SK-N-SH (cell line): ENCODE results near the gene F2RL1. TPM values are rescaled to one million over a fixed set of nuclear protein-coding genes. Genes with fewer than 3 reads are reported as not detected.

Source experiments
- CTCF ChIA-PET: fragments of 300-600, 350-600 bp; formaldehyde crosslinking; extraction: SDS; loops from one replicate; lab custom pipeline; 2021; lab: Yijun Ruan, JAX
- POLR2A ChIA-PET: fragments of 350-600 bp; sonication (Branson Sonifier 250); formaldehyde crosslinking; extraction: SDS; loops from one replicate; lab custom pipeline; 2020; ENCODE audit warnings: antibody characterized with exemption, inconsistent platforms; lab: Yijun Ruan, JAX
- DNase-seq: peaks from one replicate; pipeline ENCODE4 v3.0.0; 2012
- H2AFZ ChIP-seq: fragments of 200-600 bp; sonication (generic); 2 replicates; pipeline ENCODE4 v1.8.1; 2016; ENCODE audit warnings: antibody characterized with exemption, mild to moderate bottlenecking, low read depth
- H3F3A ChIP-seq: fragments of 200-600 bp; sonication (generic); replicated peaks from 2 replicates; pipeline ENCODE3; 2016; ENCODE audit warnings: antibody characterized with exemption, mild to moderate bottlenecking; ENCODE audit not compliant: insufficient read depth
- H3K27ac ChIP-seq, 2 experiments: fragments of 200-500 bp in 1 of 2; fragments of 200-600 bp in 1 of 2; sonication (Bioruptor generic) in 1 of 2; sonication (generic), shearing (Covaris generic) in 1 of 2; 2 replicates each; pipeline versions ENCODE4 v1.5.1 to v1.6.1; 2014 to 2016; ENCODE audit warnings: low read depth in 2 of 2, inconsistent platforms in 1 of 2, low read length in 1 of 2, mild to moderate bottlenecking in 1 of 2, mixed read lengths in 1 of 2
- H3K27me3 ChIP-seq: fragments of 200-600 bp; sonication (generic), shearing (Covaris generic); 2 replicates; pipeline ENCODE4 v1.6.1; 2016; ENCODE audit warnings: mixed run types; ENCODE audit not compliant: insufficient read depth
- H3K36me3 ChIP-seq, 2 experiments: fragments of 200-500 bp in 1 of 2; fragments of 200-600 bp in 1 of 2; sonication (Bioruptor generic) in 1 of 2; sonication (generic) in 1 of 2; replicated peaks in 1 of 2; 2 replicates each; pipeline versions ENCODE3 to v1.5.1; 2014 to 2016; ENCODE audit warnings: low read length in 1 of 2, mild to moderate bottlenecking in 1 of 2; ENCODE audit not compliant: insufficient read depth in 2 of 2, control insufficient read depth in 1 of 2
- H3K4me1 ChIP-seq, 2 experiments: fragments of 200-500 bp in 1 of 2; fragments of 200-600 bp in 1 of 2; sonication (Bioruptor generic) in 1 of 2; sonication (generic), shearing (Covaris generic) in 1 of 2; 2 replicates each; pipeline versions ENCODE4 v1.5.1 to v1.6.1; 2014 to 2016; ENCODE audit warnings: low read depth in 1 of 2, low read length in 1 of 2, mixed run types in 1 of 2; ENCODE audit not compliant: insufficient read depth in 2 of 2, control insufficient read depth in 1 of 2
- H3K4me2 ChIP-seq: fragments of 200-600 bp; sonication (generic), shearing (Covaris generic); 2 replicates; pipeline ENCODE4 v1.6.1; 2017; ENCODE audit warnings: mixed run types
- H3K4me3 ChIP-seq, 2 experiments: fragments of 200-500 bp in 1 of 2; fragments of 200-600 bp in 1 of 2; sonication (Bioruptor generic) in 1 of 2; sonication (generic), shearing (Covaris generic) in 1 of 2; 2 replicates each; pipeline versions ENCODE4 v1.5.1 to v1.8.1; 2014 to 2016; ENCODE audit warnings: low read depth in 2 of 2, inconsistent platforms in 1 of 2, low read length in 1 of 2, mild to moderate bottlenecking in 1 of 2, mixed read lengths in 1 of 2, moderate library complexity in 1 of 2
- H3K79me2 ChIP-seq: fragments of 200-600 bp; sonication (generic); 2 replicates; pipeline ENCODE4 v1.8.1; 2017; ENCODE audit warnings: mild to moderate bottlenecking; ENCODE audit not compliant: insufficient read depth
- H3K9ac ChIP-seq: fragments of 200-600 bp; sonication (generic); 2 replicates; pipeline ENCODE4 v1.6.1; 2017; ENCODE audit warnings: mixed run types
- H3K9me2 ChIP-seq: fragments of 200-600 bp; sonication (generic); 2 replicates; pipeline ENCODE4 v1.6.1; 2017; ENCODE audit warnings: mixed run types
- H3K9me3 ChIP-seq: fragments of 200-600 bp; sonication (generic); 2 replicates; pipeline ENCODE4 v1.6.1; 2017; ENCODE audit warnings: mixed run types, mild to moderate bottlenecking, moderate library complexity
- H4K20me1 ChIP-seq: fragments of 200-600 bp; sonication (generic); 2 replicates; pipeline ENCODE4 v1.6.1; 2017; ENCODE audit warnings: mild to moderate bottlenecking, mixed run types; ENCODE audit not compliant: insufficient read depth
- EP300 ChIP-seq, 2 experiments: IDR thresholded peaks; 2 replicates each; pipeline versions ENCODE4 v1.4.0 to v1.6.1; 2012; ENCODE audit warnings: borderline replicate concordance in 1 of 2, low read depth in 1 of 2, low read length in 1 of 2
- EZH2phosphoT487 ChIP-seq: fragments of 200-600 bp; sonication (generic); IDR thresholded peaks from 2 replicates; pipeline ENCODE4 v1.6.1; 2017; ENCODE audit warnings: low read depth, mixed run types, mild to moderate bottlenecking, antibody characterized with exemption, moderate library complexity, borderline replicate concordance
- FOXJ3 ChIP-seq: sonication (generic); formaldehyde crosslinking; IDR thresholded peaks from 2 replicates; pipeline ENCODE4 v1.5.1; 2020; ENCODE audit warnings: mild to moderate bottlenecking, missing genetic modification reagents
- GATA2 ChIP-seq: sonication (generic); formaldehyde crosslinking; IDR thresholded peaks from 2 replicates; pipeline ENCODE4 v1.5.0; 2020; ENCODE audit warnings: mild to moderate bottlenecking, missing genetic modification reagents
- PBX3 ChIP-seq: IDR thresholded peaks from 2 replicates; pipeline ENCODE4; 2012
- POLR2AphosphoS5 ChIP-seq: IDR thresholded peaks from 2 replicates; pipeline ENCODE4 v1.6.1; 2012; ENCODE audit warnings: low read depth, low read length
- RCOR1 ChIP-seq: fragments of 150-350 bp; IDR thresholded peaks from 2 replicates; pipeline ENCODE4 v1.6.1; 2017; ENCODE audit warnings: antibody characterized with exemption, low read length
- RXRA ChIP-seq: IDR thresholded peaks from 2 replicates; pipeline ENCODE4 v1.4.0; 2012; ENCODE audit warnings: low read depth, mild to moderate bottlenecking, borderline replicate concordance
- ZBTB33 ChIP-seq: IDR thresholded peaks from 2 replicates; pipeline ENCODE4 v1.4.0; 2012; ENCODE audit warnings: low read depth, borderline replicate concordance
- WGBS: methylation state at CpG from one replicate; pipeline ENCODE4 v1.1.6; 2017; ENCODE audit warnings: low lambda C conversion rate; 5-methylcytosine and 5-hydroxymethylcytosine counted together
- polyA plus RNA-seq, 3 experiments: library from polyadenylated mRNA; depleted of rRNA; stranded (reverse); fragments of >200 nt; gene quantifications; 2 replicates each; pipeline ENCODE4 v1.2.3, GENCODE V29; 2012
- TF ChIP-seq, protein P1 (sequence below): fragments of 150-350 bp; IDR thresholded peaks from 2 replicates; pipeline ENCODE4 v1.6.1; 2017; ENCODE audit warnings: antibody characterized with exemption, low read length, low read depth, borderline replicate concordance
- TF ChIP-seq, protein P2 (sequence below): IDR thresholded peaks from 2 replicates; pipeline ENCODE4 v1.4.0; 2012; ENCODE audit warnings: low read depth

F2RL1 gene
- polyA plus RNA-seq, 1 of the 3 experiments (the other 2 are of a cell fraction) = 31.3 TPM

DNA sequence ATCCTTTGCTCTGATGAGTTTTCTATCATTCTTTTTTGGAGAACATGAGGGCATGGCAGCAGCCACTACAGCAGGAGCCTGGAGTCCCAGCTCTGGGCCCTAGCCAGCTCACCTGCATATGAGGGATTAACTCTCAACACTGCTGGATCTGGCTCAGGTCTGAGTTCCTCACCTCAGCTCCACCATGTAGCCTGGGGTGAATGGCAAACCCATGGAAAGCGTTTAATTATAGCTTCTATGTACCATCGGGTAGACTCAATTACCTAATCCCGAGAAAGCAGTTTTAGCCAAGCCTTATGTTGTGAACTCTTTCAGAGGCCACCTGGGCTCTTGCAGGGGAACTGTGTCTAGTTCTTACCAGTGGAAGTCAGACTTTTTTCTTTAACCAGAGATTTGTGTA lies 27.1 kb downstream of the F2RL1 start:
- Histone ChIP-seq H3K9ac (no peak overlapping the region), H3K9me3 (no peaks in the 10 kb centered on the region), H3K36me3 (no peaks in the 10 kb centered on the region), H3K4me2 (no peak overlapping the region), H3K27me3 (no peaks in the 10 kb centered on the region), H3K4me1 (no peaks in the 10 kb centered on the region), H3K4me3 (no peak overlapping the region), H3K9me2 (no peaks in the 10 kb centered on the region), H3F3A (no peaks in the 10 kb centered on the region), H3K79me2 (no peaks in the 10 kb centered on the region), H2AFZ (no peak overlapping the region), H4K20me1 (no peaks in the 10 kb centered on the region), H3K27ac (no peak overlapping the region)
- no peak for DNase-seq
- ChIA-PET CTCF (interaction anchor here (1.1 kb wide), 1 partner anchor 22 kb away, joined by 4 read pairs; no protein-coding TSS in a partner anchor), POLR2A (no interaction called here)
- WGBS = 81% methylated on average over 3 of the region's 3 CpGs
- no peak for TF ChIP-seq GATA2
- no peak for TF ChIP-seq EZH2phosphoT487
- TF ChIP-seq RXRA = no peak
- TF ChIP-seq EP300 (IDR thresholded peaks at IDR 0.05; ENCODE audit: borderline replicate concordance in 1 of 2, low read depth in 1 of 2, low read length in 1 of 2) = no peak
- TF ChIP-seq, protein P1, sequence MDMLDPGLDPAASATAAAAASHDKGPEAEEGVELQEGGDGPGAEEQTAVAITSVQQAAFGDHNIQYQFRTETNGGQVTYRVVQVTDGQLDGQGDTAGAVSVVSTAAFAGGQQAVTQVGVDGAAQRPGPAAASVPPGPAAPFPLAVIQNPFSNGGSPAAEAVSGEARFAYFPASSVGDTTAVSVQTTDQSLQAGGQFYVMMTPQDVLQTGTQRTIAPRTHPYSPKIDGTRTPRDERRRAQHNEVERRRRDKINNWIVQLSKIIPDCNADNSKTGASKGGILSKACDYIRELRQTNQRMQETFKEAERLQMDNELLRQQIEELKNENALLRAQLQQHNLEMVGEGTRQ = no peak
- TF ChIP-seq, all 33 proteins: peak for 0

GRCh38 chr5:76849419-76850291 lies 30.8 kb downstream of the F2RL1 start, which contains the start of gene S100Z:
S100Z (plus strand) TSS chr5:76850014; CDS start chr5:76875360, 25,346 bp downstream.
- TF ChIP-seq RXRA (no peak), POLR2AphosphoS5 (no peak), FOXJ3 (CRISPR knock-in tag) (no peak), PBX3 (no peak), ZBTB33 (no peak), RCOR1 (no peak)
- TF ChIP-seq, protein P2, sequence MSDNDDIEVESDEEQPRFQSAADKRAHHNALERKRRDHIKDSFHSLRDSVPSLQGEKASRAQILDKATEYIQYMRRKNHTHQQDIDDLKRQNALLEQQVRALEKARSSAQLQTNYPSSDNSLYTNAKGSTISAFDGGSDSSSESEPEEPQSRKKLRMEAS = no peak
- TF ChIP-seq, all 33 proteins: peak for 0
- Histone ChIP-seq H3K27ac (no peak within 1 kb of the TSS), H3K36me3 (no peaks in the 10 kb centered on the region), H3K9me2 (no peaks in the 10 kb centered on the region), H3K27me3 (no peaks in the 10 kb centered on the region), H2AFZ (no peak within 1 kb of the TSS), H3K79me2 (no peaks in the 10 kb centered on the region), H3K4me1 (no peaks in the 10 kb centered on the region), H4K20me1 (no peaks in the 10 kb centered on the region), H3K4me2 (no peak within 1 kb of the TSS), H3K9ac (no peak within 1 kb of the TSS), H3K4me3 (no peak within 1 kb of the TSS), H3K9me3 (no peaks in the 10 kb centered on the region), H3F3A (no peaks in the 10 kb centered on the region)
- DNase-seq = no peak
- CTCF ChIA-PET = interaction anchor here (1.3 kb wide), 1 partner anchor 228 kb away, joined by 5 read pairs; no protein-coding TSS in a partner anchor
- POLR2A ChIA-PET = no interaction called here
- 89% methylated on average over 18 of the region's 18 CpGs for WGBS
